GM15510 (cell line): ENCODE measurements around the gene MAPK1IP1L.

Experiments used
- POLR2A ChIP-seq: IDR thresholded peaks from 3 replicates; pipeline ENCODE4 v1.6.1; 2011; ENCODE audit warnings: borderline replicate concordance; ENCODE audit not compliant: insufficient read length; ENCODE audit errors: extremely low read depth

MAPK1IP1L gene

GRCh38 chr14:55103005-55103640, 51.7 kb downstream of the MAPK1IP1L start:
- no peak for TF ChIP-seq POLR2A

DNA sequence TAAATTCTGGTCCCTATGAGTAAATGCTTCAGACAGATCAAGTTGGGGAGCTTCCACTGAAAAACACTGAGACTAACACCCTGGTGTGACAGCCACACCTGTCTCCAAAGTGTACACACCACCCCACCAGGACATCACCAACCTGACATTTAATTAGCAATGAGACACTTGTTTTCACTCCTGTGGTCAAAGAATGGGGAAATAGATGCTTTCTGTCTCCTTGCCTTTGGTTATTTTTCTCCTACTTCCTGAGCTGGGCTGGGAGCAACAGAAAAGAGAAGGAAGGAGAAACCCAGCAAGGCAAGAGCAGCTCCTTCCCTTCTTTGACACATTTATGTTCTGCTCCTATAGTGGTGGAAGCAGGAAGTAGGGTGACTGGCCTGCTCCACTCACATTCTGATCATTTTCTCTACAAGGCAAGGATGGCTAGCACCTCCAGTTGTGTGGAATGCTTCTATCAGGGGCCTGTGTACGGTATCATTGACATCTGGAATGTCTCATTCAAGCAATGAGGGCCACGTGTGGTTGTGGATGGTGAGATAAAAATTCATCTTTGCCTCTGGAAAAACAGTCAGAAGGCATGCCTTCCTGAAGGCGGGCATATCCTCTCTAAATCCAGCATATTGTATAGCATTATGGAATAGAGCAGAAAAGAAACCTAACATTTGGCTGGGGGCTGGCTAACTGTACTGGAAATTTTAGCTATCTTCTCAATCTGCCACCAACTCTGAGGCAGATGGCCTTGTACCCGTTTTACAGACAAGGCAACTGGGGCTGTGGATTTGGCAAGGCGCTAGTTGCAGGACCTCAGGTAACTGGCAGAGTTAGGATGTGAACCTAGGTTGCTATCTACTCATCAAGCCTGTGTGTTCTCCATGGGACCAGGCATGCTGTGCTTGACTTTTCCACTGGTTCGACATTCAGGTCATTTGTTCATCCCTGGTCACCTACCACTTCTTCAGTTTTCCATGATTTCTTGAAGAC, 52.8 kb downstream of the MAPK1IP1L start:
- TF ChIP-seq POLR2A = no peak

GRCh38 chr14:55105991-55106390, 54.5 kb downstream of the MAPK1IP1L start:
- no peak for TF ChIP-seq POLR2A

- no peak for TF ChIP-seq POLR2A
These were observed 56.5 kb downstream of the MAPK1IP1L start for GRCh38 chr14:55107766-55108554.

DNA sequence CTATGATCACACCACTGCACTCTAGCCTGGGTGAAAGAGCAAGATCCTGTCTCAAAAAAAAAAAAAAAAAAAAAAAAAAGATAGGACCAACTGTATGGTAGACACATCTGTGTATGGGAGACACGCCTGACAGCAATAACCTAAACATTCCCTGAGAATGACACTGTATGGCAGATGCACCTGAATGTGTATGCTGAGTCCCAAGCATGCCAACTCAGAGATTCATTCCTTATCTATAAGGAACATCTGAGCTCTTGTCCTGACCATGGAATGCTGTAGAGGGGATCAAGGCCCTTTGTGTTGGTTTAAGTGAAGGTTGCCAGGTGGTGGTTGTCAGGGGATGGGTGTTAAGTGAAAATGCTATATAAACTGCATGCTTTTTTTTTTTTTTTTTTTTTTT, 58.4 kb downstream of the MAPK1IP1L start:
- TF ChIP-seq POLR2A = no peak

GRCh38 chr14:55111122-55111708, 59.8 kb downstream of the MAPK1IP1L start:
- TF ChIP-seq POLR2A = no peak

GRCh38 chr14:55114720-55115119, 63.3 kb downstream of the MAPK1IP1L start:
- no peak for TF ChIP-seq POLR2A

GRCh38 chr14:55115460-55115859, 64.0 kb downstream of the MAPK1IP1L start:
- no peak for TF ChIP-seq POLR2A

DNA sequence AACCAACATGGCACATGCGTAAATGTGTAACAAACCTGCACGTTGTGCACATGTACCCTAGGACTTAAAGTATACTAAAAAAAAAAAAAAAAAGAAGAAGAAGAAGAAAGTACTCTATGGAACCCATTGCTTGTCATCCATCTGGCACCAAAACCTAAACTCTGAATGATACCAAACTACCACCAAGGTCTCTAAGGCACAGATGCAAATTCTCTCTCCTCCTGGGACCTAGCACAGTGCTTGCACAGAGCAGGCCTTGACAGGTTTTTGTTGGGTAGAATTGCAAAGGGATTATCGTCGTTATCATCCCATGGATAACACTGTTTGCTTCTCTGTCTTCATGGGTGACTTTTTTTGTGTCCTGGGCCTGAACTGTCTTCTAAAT, 64.4 kb downstream of the MAPK1IP1L start:
- TF ChIP-seq POLR2A = no peak

DNA sequence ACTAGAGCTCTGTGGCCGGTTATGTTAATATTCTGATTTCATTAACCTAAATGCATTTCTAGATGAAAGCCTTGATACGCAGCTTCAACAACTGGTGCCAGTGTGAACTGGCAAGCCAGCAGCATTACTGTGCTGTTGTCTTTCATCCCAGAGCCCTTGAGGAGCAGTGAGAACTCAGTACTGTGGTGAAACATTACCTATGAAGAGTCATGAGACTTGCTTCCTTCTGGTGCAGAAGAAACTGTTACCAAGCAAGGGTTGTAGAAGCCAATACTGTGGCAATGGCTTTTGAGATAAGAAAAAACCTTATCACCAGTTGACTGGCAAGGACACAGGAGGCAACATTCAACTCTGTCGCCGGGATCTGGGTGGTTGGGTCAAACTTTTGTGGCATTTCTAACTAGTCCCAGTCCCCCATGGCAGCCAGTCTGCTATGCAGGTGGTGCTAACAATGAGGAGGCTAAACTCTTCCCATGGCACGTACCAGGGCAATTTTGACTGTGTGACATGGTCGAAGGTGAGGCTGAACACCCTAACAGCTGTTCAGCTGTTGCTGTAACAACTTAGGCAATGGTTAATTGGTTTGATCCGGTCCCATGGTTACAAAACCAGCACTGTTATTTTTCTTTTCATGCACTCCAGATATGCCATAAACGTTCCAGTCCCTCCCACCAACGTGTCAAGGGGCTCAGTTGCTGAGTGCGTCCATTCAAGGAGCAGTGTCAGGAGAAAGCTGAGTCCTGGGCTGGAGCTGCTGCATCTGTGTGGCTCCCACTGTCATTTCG, 65.0 kb downstream of the MAPK1IP1L start:
- TF ChIP-seq POLR2A = no peak

DNA sequence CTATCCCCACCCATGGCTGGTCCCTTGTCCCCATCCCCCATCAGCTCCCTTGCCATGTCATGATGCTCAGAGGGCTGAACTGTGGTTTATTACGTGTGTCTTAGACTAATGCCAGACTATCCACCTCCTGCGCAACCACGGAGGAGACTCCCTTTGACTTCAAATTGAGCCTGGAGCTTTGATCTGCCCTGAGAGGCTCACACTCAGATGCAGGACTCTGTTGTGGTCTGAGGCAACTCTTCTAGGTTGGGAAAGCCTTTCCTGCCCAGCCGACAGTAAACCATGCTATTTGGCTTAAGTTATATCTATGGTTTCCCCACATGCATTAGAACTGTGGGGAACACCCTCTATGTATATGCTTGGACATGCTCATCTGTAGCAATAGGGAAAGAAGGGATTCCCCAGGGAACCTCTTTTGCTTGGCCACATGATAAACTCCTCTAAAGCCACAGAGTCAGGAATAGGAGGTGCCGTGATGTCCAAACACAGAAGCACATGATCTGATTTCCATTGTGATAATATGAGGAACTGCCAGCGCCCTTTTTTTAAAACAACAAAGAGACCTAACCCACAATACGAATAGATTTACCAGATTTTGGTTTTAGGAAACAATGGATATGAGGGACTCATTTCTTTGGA, 66.5 kb downstream of the MAPK1IP1L start:
- TF ChIP-seq POLR2A = no peak

DNA sequence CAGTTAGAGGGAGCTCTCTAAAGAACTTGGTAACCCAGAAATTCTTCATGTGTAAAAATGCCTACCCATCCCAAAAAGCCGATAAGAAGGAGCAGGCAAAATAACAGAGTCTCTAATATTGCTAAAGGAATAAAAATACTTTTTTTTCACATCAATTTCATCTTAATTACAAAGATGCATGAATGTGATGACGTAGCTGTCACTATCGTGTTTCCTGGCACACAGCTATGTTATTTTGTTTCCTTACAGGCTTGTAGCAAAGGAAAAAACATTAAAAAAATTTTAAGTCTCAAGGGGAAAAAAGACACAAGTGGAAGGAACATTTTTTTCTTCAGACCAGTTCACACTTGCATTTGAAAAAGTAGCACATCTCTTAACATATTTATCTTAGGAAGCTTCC, 67.3 kb downstream of the MAPK1IP1L start:
- TF ChIP-seq POLR2A = no peak
